K562 (cell line): Measurements from ENCODE around the gene TGDS. TPM values are rescaled to one million over a fixed set of nuclear protein-coding genes. Genes with fewer than 3 reads are reported as not detected.
A peak's percentile ranks its signal among the peaks of the same experiment; 100 is the strongest.

Experiments
- ADNP ChIP-seq: fragments of 200-800 bp; sonication (Bioruptor generic); IDR thresholded peaks from 2 replicates; pipeline ENCODE4 v1.6.1; 2016; ENCODE audit warnings: missing genetic modification characterization, missing compliant biosample characterization
- ATF3 ChIP-seq, 2 experiments: fragments of 450-650 bp in 1 of 2; sonication (generic) in 1 of 2; formaldehyde crosslinking in 1 of 2; IDR thresholded peaks in 1 of 2; conservative IDR thresholded peaks in 1 of 2; 2 replicates each; pipeline versions ENCODE4 v1.6.1 to v1.8.1; 2016 to 2023; ENCODE audit warnings: mild to moderate bottlenecking in 2 of 2, moderate library complexity in 2 of 2, inconsistent platforms in 1 of 2, missing genetic modification reagents in 1 of 2
- BDP1 ChIP-seq: IDR thresholded peaks from 3 replicates; pipeline ENCODE4 v1.6.1; 2011; ENCODE audit not compliant: insufficient read length, insufficient read depth
- CHCHD3 ChIP-seq: fragments of 250-450 bp; sonication (Bioruptor Pico); IDR thresholded peaks from 2 replicates; pipeline ENCODE4 v2.1.2; 2022; ENCODE audit warnings: mild to moderate bottlenecking
- DACH1 ChIP-seq: fragments of 450-650 bp; IDR thresholded peaks from 2 replicates; pipeline ENCODE4 v1.6.1; 2018; ENCODE audit not compliant: partially characterized antibody
- E2F3 ChIP-seq: fragments of 250-450 bp; sonication (Bioruptor Pico); IDR thresholded peaks from 2 replicates; pipeline ENCODE4 v1.4.0; 2020; ENCODE audit warnings: mild to moderate bottlenecking
- FOSL1 ChIP-seq: fragments of 200-800 bp; sonication (Bioruptor generic); conservative IDR thresholded peaks from 2 replicates; pipeline ENCODE4 v1.6.1; 2016; ENCODE audit warnings: missing genetic modification characterization, missing compliant biosample characterization
- FOXP1 ChIP-seq: sonication (generic); formaldehyde crosslinking; IDR thresholded peaks from 2 replicates; pipeline ENCODE4 v1.8.0; 2022; ENCODE audit warnings: mild to moderate bottlenecking, missing genetic modification reagents
- HIVEP1 ChIP-seq: fragments of 250-450 bp; sonication (Bioruptor Pico); IDR thresholded peaks from 2 replicates; pipeline ENCODE4 v1.4.0; 2020; ENCODE audit warnings: mild to moderate bottlenecking
- HMG20A ChIP-seq: fragments of 450-650 bp; formaldehyde crosslinking; conservative IDR thresholded peaks from 2 replicates; pipeline ENCODE4 v1.4.0; 2020; ENCODE audit warnings: mild to moderate bottlenecking, mixed read lengths
- JUNB ChIP-seq: fragments of 450-650 bp; formaldehyde crosslinking; conservative IDR thresholded peaks from 2 replicates; pipeline ENCODE4 v1.4.0; 2020; ENCODE audit warnings: mild to moderate bottlenecking
- KLF1 ChIP-seq: fragments of 450-650 bp; IDR thresholded peaks from 2 replicates; pipeline ENCODE4 v1.6.1; 2016; ENCODE audit warnings: missing genetic modification characterization, missing compliant biosample characterization
- POLR2B ChIP-seq: fragments of 450-650 bp; IDR thresholded peaks from 2 replicates; pipeline ENCODE4 v1.6.1; 2018; ENCODE audit warnings: low read depth; ENCODE audit not compliant: partially characterized antibody
- PRMT5 ChIP-seq: sonication (generic); formaldehyde crosslinking; IDR thresholded peaks from 2 replicates; pipeline ENCODE4 v1.5.0; 2020; ENCODE audit warnings: missing genetic modification reagents
- TAF15 ChIP-seq: fragments of 200-400 bp; formaldehyde crosslinking; IDR thresholded peaks from 2 replicates; pipeline ENCODE4 v1.6.1; 2017; ENCODE audit warnings: mild to moderate bottlenecking, low read depth, low read length, moderate library complexity
- TOE1 ChIP-seq, 2 experiments: fragments of 450-650 bp in 1 of 2; sonication (generic) in 1 of 2; formaldehyde crosslinking in 1 of 2; IDR thresholded peaks; 2 replicates each; pipeline versions ENCODE4 v1.7.1 to v1.8.0; 2016 to 2022; ENCODE audit warnings: borderline replicate concordance in 2 of 2, mild to moderate bottlenecking in 2 of 2, antibody characterized with exemption in 1 of 2, inconsistent platforms in 1 of 2, low read depth in 1 of 2, missing genetic modification reagents in 1 of 2, moderate library complexity in 1 of 2
- XRCC5 ChIP-seq: fragments of 200-400 bp; formaldehyde crosslinking; IDR thresholded peaks from 2 replicates; pipeline ENCODE4 v1.6.1; 2017; ENCODE audit warnings: low read depth, mild to moderate bottlenecking, low read length
- ZC3H8 ChIP-seq: fragments of 450-650 bp; IDR thresholded peaks from 2 replicates; pipeline ENCODE4 v1.6.1; 2017
- ZNF12 ChIP-seq: sonication (generic); formaldehyde crosslinking; IDR thresholded peaks from 2 replicates; pipeline ENCODE4 v1.4.0; 2020; ENCODE audit warnings: mild to moderate bottlenecking, missing genetic modification reagents
- ZNF445 ChIP-seq: fragments of 250-450 bp; sonication (Bioruptor Pico); IDR thresholded peaks from 2 replicates; pipeline ENCODE4 v1.4.0; 2020; ENCODE audit warnings: low read depth, mild to moderate bottlenecking, moderate library complexity
- ZNF511 ChIP-seq: sonication (generic); formaldehyde crosslinking; IDR thresholded peaks from 2 replicates; pipeline ENCODE4 v1.8.0; 2022; ENCODE audit warnings: mild to moderate bottlenecking, missing genetic modification reagents
- polyA plus RNA-seq, 8 experiments: library from polyadenylated mRNA; depleted of rRNA in 4 of 8; stranded (reverse) in 5 of 8; unstranded in 3 of 8; fragments of >200 nt; fragmentation: Nextera tagmentation in 2 of 8; fragmentation: Illumina TruSeq in 1 of 8; extraction: Ambion mirVana in 2 of 8; extraction: Trizol in 1 of 8; gene quantifications; 2 replicates each; pipeline versions ENCODE4 v1.2.1 to v1.2.3, GENCODE V29; 2011 to 2014; ENCODE audit warnings: inconsistent platforms in 1 of 8, missing spikeins in 1 of 8
- total RNA-seq, 7 experiments: library from RNA; depleted of rRNA in 6 of 7; stranded (reverse); fragments of >200 nt in 6 of 7; fragmentation: Illumina TruSeq in 2 of 7; extraction: Trizol in 2 of 7; gene quantifications; 2 replicates each; pipeline versions ENCODE4 v1.2.1 to v1.2.3, GENCODE V29; 2011 to 2021; ENCODE audit warnings: low replicate concordance in 1 of 7
- TF ChIP-seq, protein P1 (sequence below): IDR thresholded peaks from 2 replicates; pipeline ENCODE4 v1.6.1; 2014; ENCODE audit warnings: antibody characterized with exemption
- TF ChIP-seq, protein P2 (sequence below): fragments of 450-650 bp; IDR thresholded peaks from 2 replicates; pipeline ENCODE4 v1.6.1; 2017; ENCODE audit warnings: mild to moderate bottlenecking, moderate library complexity

The TGDS gene
- total and polyA plus RNA-seq, 9 of the 15 experiments (the other 6 are each of a cell fraction or from before 2014, with no cell fraction given) = 9.9 to 43.7 (median 21.4) TPM

DNA sequence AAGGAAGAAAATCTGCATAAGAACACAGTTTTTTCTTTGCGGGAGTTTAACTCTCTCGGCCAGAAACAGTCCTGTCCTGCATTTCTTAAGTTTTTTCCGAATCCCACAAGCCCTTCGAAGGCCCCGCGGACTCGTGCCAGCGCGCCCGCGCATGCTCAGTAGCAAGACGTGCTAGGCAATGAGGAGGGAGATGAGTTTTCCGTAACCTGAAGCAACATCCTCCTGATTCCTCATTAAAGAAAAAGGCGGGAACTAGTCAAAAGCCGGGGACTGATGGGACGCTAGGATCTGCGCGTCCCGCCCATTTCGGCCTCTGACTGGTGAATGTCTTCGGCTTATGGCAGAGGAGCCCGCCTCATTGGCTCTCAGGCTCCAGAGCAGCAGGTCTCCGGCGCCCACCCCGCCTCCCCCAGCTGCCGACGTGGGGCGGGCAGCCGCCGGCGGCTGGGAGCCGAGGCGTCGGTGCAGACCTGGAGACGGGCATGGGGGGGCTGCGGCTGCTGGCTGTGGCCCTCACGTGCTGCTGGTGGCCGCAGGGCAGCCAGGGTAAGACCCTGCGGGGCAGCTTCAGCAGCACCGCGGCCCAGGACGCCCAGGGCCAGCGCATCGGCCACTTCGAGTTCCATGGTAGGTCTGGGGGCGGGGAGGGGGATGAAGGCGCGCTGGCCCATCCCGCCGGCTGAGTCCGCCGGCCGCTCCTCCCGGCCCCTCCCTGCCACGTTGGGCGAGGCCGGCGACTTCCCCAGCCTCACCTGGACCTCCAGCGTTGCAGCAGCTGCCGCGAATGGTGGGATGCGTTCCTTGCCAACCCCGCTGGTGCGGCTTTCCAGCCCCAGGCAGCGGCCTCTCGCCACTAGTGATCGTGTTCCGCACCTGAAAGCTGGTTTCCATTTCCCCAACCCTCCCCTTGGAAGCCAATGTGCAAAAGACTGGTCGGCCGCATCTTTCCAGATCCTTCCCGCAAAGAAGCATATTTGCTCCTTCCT is 5.8 kb upstream of the TGDS start, which contains the start of gene GPR180 (continued):
- no peak for TF ChIP-seq XRCC5
- no peak for TF ChIP-seq ZNF12 (CRISPR knock-in tag)
- TF ChIP-seq, protein P1, sequence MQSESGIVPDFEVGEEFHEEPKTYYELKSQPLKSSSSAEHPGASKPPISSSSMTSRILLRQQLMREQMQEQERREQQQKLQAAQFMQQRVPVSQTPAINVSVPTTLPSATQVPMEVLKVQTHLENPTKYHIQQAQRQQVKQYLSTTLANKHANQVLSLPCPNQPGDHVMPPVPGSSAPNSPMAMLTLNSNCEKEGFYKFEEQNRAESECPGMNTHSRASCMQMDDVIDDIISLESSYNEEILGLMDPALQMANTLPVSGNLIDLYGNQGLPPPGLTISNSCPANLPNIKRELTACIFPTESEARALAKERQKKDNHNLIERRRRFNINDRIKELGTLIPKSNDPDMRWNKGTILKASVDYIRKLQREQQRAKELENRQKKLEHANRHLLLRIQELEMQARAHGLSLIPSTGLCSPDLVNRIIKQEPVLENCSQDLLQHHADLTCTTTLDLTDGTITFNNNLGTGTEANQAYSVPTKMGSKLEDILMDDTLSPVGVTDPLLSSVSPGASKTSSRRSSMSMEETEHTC = no peak
- TF ChIP-seq ZNF511 (CRISPR knock-in tag) = no peak
- TF ChIP-seq HMG20A (CRISPR knock-in tag) = no peak
- TF ChIP-seq POLR2B = peak; percentile 68
- TF ChIP-seq DACH1 = no peak
- peak; percentile 45; the same call in 1 of the 2 replicates for TF ChIP-seq FOXP1 (CRISPR knock-in tag)
- no peak for TF ChIP-seq ZNF445 (CRISPR knock-in tag)
- TF ChIP-seq PRMT5 (CRISPR knock-in tag) = no peak
- no peak for TF ChIP-seq TAF15
- TF ChIP-seq TOE1 (IDR thresholded peaks at IDR 0.05; ENCODE audit: borderline replicate concordance) = no peak
- no peak for TF ChIP-seq TOE1 (CRISPR knock-in tag; IDR thresholded peaks at IDR 0.05; ENCODE audit: borderline replicate concordance, low read depth)
- no peak for TF ChIP-seq ZC3H8
- TF ChIP-seq JUNB (CRISPR knock-in tag) = no peak
- TF ChIP-seq ADNP (tag) = no peak
- peak; percentile 82 for TF ChIP-seq E2F3 (CRISPR knock-in tag)
- no peak for TF ChIP-seq BDP1
- no peak for TF ChIP-seq KLF1 (tag)
- no peak for TF ChIP-seq CHCHD3 (CRISPR knock-in tag)
- no peak for TF ChIP-seq ATF3 (IDR thresholded peaks at IDR 0.05)
- TF ChIP-seq ATF3 (CRISPR knock-in tag; conservative IDR thresholded peaks at IDR 0.05) = no peak
- TF ChIP-seq, protein P2, sequence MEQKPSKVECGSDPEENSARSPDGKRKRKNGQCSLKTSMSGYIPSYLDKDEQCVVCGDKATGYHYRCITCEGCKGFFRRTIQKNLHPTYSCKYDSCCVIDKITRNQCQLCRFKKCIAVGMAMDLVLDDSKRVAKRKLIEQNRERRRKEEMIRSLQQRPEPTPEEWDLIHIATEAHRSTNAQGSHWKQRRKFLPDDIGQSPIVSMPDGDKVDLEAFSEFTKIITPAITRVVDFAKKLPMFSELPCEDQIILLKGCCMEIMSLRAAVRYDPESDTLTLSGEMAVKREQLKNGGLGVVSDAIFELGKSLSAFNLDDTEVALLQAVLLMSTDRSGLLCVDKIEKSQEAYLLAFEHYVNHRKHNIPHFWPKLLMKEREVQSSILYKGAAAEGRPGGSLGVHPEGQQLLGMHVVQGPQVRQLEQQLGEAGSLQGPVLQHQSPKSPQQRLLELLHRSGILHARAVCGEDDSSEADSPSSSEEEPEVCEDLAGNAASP = no peak
- no peak for TF ChIP-seq HIVEP1 (CRISPR knock-in tag)
- no peak for TF ChIP-seq FOSL1 (tag)
